ENCODE data around the gene KRTAP5-6. TPM values are rescaled to one million over a fixed set of nuclear protein-coding genes. Genes with fewer than 3 reads are reported as not detected.

KRTAP5-6 gene
- total RNA-seq, 1 experiment from 2014 or later = not detected

DNA sequence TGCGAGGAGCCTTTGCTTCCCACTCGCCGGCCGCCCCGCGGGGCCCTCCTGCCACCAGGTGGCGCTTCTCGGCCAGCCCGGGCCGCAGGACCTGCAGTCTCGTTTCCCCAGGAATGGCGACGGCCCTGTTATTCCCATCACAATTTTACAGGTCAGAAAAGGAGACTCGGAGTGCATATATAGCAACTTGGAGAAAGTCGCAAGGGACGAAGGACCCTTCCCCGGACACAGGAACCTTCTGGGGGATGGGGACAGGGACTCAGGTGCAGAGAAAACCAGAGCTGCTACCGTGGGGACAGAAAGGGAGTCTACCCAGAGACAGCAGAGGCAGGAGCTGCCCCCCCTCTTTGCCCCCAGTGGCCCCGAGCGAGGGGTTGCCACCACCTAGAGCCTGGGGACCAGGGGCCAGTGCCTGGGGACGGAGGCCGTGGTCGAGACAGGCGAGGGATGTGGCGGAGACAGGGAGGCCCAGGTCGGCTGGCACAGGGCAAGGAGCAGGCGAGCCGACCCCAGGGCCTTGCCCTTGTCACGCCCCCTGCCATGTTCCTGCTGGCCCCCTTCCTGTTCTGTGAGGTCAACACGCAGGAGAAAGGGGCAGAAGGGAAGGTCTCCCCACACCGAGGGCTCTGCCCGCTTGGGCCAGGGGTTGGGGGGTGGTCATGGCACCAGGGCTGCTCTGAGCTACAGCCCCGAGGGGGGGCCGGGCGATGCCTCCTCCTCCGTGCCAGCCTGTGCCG, 3.5 kb upstream of the KRTAP5-6 start (continued):
- TF ChIP-seq, protein P1, sequence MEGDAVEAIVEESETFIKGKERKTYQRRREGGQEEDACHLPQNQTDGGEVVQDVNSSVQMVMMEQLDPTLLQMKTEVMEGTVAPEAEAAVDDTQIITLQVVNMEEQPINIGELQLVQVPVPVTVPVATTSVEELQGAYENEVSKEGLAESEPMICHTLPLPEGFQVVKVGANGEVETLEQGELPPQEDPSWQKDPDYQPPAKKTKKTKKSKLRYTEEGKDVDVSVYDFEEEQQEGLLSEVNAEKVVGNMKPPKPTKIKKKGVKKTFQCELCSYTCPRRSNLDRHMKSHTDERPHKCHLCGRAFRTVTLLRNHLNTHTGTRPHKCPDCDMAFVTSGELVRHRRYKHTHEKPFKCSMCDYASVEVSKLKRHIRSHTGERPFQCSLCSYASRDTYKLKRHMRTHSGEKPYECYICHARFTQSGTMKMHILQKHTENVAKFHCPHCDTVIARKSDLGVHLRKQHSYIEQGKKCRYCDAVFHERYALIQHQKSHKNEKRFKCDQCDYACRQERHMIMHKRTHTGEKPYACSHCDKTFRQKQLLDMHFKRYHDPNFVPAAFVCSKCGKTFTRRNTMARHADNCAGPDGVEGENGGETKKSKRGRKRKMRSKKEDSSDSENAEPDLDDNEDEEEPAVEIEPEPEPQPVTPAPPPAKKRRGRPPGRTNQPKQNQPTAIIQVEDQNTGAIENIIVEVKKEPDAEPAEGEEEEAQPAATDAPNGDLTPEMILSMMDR (IDR thresholded peaks at IDR 0.05 in 2 of 3, conservative IDR thresholded peaks at IDR 0.05 in 1 of 3; ENCODE audit: borderline replicate concordance in 1 of 3, insufficient read depth in 1 of 3, low read depth in 2 of 3, low read length in 2 of 3) = peak; percentile 92 to 96 (median 92)
- TF ChIP-seq ELF1 (IDR thresholded peaks at IDR 0.05; ENCODE audit: borderline replicate concordance, low read depth) (no peak), SRF (IDR thresholded peaks at IDR 0.05; ENCODE audit: low read depth) (no peak)

DNA sequence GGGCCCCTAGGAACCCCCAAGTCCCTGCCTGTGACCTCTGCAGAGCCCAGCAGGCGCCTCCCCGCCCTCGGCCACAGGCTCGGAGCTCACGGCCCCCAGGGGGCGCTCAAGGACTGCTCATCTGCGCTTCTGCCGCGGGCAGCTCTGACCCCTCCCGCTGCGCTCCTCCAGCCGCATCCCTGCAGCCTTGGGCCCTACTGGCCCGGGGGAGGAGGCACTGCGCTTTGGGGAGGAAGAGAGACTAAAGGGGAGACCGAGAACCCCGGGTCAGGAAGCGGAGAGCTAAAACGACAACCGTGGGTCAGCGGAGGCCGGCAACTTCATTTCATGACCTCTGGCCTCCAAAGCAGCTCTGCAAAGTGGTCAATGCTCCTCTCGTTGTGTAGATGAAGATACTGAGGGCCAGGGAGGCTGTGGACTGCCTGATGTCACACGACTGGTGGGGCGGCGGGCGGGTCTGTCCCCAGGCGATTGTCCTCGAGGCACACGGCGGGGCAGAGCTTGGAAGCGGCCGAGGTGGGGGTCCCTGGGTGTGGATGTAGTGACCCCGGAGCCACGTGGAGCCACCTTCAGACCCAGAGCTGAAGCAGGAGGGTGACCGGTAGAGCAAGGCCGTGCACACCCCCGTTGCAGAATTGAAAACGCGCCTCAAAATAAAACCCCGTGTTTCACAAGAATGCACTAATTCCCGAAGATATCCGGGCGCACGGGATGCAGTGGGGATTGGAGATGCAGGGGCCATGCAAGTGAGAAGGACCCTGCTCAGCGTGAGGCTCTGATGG, 2.7 kb upstream of the KRTAP5-6 start:
- RAD21 ChIA-PET (ENCODE audit: low non-redundant PET in 1 of 2, low total read pairs in 2 of 2, uncharacterized antibody in 2 of 2, unreplicated experiment in 2 of 2) = interaction anchor here (1.0 to 2.3 kb wide), 11 partner anchors 41 to 462 kb away, joined by 4 to 63 read pairs (median 7); partner anchors contain the start of gene SYT8 (in 1 of the 2)
- H3K9ac ChIP-seq (ENCODE audit: low read length) = peak overlapping the region; percentile 67
- H3K4me2 ChIP-seq (ENCODE audit: low read length) = peak overlapping the region; percentile 98
- no peaks in the 10 kb centered on the region for H3K27me3 ChIP-seq (ENCODE audit: insufficient read depth, low read length)
- H3K4me3 ChIP-seq (replicated peaks in 1 of 2; ENCODE audit: low read depth in 1 of 2, low read length in 2 of 2) = peak overlapping the region; percentile 69 to 70
- H4K20me1 ChIP-seq (ENCODE audit: insufficient read depth) = no peaks in the 10 kb centered on the region
- POLR2A ChIA-PET = interaction anchor here (2.9 kb wide), 1 partner anchor 139 kb away, joined by 26 read pairs; no protein-coding TSS in a partner anchor
- H3K36me3 ChIP-seq (ENCODE audit: control insufficient read depth in 1 of 2, insufficient read depth in 2 of 2, low read length in 2 of 2) = no peaks in the 10 kb centered on the region
- H3K9me3 ChIP-seq (ENCODE audit: control insufficient read depth in 1 of 2, insufficient read depth in 1 of 2, low read depth in 1 of 2, low read length in 2 of 2) = no peaks in the 10 kb centered on the region
- ATAC-seq (peak; percentile 90), DNase-seq (ENCODE audit: low read depth, low spot score) (peak; percentile 57)
- H3K79me2 ChIP-seq (ENCODE audit: insufficient read depth, low read length) = no peaks in the 10 kb centered on the region
- TF ChIP-seq YY1 (IDR thresholded peaks at IDR 0.05; ENCODE audit: extremely low read depth, insufficient replicate concordance, low read depth, low read length) (peak; percentile 58), SP1 (IDR thresholded peaks at IDR 0.05; ENCODE audit: low read depth) (no peak), JUND (IDR thresholded peaks at IDR 0.05) (no peak), RAD21 (IDR thresholded peaks at IDR 0.05; ENCODE audit: low read depth) (peak; percentile 100)
- TF ChIP-seq, protein P1 (IDR thresholded peaks at IDR 0.05 in 2 of 3, conservative IDR thresholded peaks at IDR 0.05 in 1 of 3; ENCODE audit: borderline replicate concordance in 1 of 3, insufficient read depth in 1 of 3, low read depth in 2 of 3, low read length in 2 of 3) = peak; percentile 83 to 97 (median 87)
- TF ChIP-seq, protein P2, sequence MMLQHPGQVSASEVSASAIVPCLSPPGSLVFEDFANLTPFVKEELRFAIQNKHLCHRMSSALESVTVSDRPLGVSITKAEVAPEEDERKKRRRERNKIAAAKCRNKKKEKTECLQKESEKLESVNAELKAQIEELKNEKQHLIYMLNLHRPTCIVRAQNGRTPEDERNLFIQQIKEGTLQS (IDR thresholded peaks at IDR 0.05) = no peak
- no peak overlapping the region for H2AFZ ChIP-seq (ENCODE audit: low read depth, low read length, poor library complexity, severe bottlenecking)
- H3K27ac ChIP-seq (ENCODE audit: low read depth, low read length) = peak overlapping the region; percentile 63; the same call in 1 of the 2 replicates
- CTCF ChIA-PET = interaction anchor here (0.8 to 5.5 kb wide), 26 partner anchors 12 to 462 kb away, joined by 3 to 259 read pairs (median 6); partner anchors contain the start of genes H19, MRPL23 and SYT8
- no peaks in the 10 kb centered on the region for H3K9me2 ChIP-seq (ENCODE audit: insufficient read depth)
- BruUV-seq (replicated peaks) = TSS peak; percentile 52
- intact Hi-C loops (cut with micrococcal nuclease) = loop anchor here (1.0 kb wide), 2 partner anchors 138 to 457 kb away; no protein-coding TSS in a partner anchor
- peaks cover 0 to 12% of the 10 kb centered on the region in 2 experiments; a peak in 2 of 4 replicates for H3K4me1 ChIP-seq (ENCODE audit: control insufficient read depth in 1 of 2, insufficient read depth in 2 of 2, low read length in 2 of 2)
